GM13976 (cell line): ENCODE results near the gene EML6.
A peak's percentile ranks its signal among the peaks of the same experiment; 100 is the strongest.

Experiments used
- DNase-seq: peaks from one replicate; pipeline ENCODE4 v3.0.0; 2012; ENCODE audit warnings: low spot score
- in situ Hi-C: fragments of 300-500 bp; cut with MboI; formaldehyde crosslinking; loops from one replicate; pipeline ENCODE4 v1.12.0; 2022; ENCODE audit warnings: low sequenced_read_pairs, mixed read lengths, inconsistent platforms; ENCODE audit not compliant: unreplicated experiment
- TF ChIP-seq, protein P1 (sequence below): IDR thresholded peaks from 2 replicates; pipeline ENCODE4 v1.5.1; 2012; ENCODE audit warnings: borderline replicate concordance, mild to moderate bottlenecking; ENCODE audit not compliant: insufficient read depth; ENCODE audit errors: extremely low read depth, missing control alignments, control extremely low read depth

The EML6 gene

GRCh38 chr2:54704688-54705605, 18.5 kb upstream of the EML6 start:
- TF ChIP-seq, protein P1, sequence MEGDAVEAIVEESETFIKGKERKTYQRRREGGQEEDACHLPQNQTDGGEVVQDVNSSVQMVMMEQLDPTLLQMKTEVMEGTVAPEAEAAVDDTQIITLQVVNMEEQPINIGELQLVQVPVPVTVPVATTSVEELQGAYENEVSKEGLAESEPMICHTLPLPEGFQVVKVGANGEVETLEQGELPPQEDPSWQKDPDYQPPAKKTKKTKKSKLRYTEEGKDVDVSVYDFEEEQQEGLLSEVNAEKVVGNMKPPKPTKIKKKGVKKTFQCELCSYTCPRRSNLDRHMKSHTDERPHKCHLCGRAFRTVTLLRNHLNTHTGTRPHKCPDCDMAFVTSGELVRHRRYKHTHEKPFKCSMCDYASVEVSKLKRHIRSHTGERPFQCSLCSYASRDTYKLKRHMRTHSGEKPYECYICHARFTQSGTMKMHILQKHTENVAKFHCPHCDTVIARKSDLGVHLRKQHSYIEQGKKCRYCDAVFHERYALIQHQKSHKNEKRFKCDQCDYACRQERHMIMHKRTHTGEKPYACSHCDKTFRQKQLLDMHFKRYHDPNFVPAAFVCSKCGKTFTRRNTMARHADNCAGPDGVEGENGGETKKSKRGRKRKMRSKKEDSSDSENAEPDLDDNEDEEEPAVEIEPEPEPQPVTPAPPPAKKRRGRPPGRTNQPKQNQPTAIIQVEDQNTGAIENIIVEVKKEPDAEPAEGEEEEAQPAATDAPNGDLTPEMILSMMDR = peak; percentile 21
- peak; percentile 60 for DNase-seq
- in situ Hi-C loops = loop anchor here (10.0 to 25.0 kb wide), 2 partner anchors 180 to 593 kb away; partner anchors contain the start of gene ACYP2

DNA sequence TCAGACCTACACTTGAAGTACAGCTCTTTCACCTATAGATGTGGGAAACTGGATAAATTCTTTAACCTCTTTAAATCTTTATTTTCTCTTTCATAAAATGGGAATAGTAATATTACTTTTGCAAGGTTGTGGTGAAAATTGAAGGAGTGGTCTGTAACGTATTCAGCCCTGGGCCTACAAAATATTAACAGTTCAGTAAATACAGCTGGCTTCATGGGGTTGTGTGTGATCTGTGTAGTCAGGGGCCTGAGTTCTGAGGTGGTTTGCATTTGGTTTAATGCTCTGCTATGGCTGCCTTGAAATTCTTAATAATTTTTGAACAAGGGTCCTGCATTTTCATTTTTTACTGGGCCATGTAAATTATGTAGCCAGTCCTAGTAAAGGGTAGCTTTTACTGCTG, 16.8 kb upstream of the EML6 start:
- in situ Hi-C loops = loop anchor here (10.0 to 25.0 kb wide), 2 partner anchors 182 to 594 kb away; partner anchors contain the start of gene ACYP2
- TF ChIP-seq, protein P1 = no peak
- no peak for DNase-seq

GRCh38 chr2:54708584-54709335, 14.7 kb upstream of the EML6 start:
- TF ChIP-seq, protein P1 = no peak
- peak; percentile 27 for DNase-seq
- in situ Hi-C loops = loop anchor here (10.0 to 25.0 kb wide), 2 partner anchors 184 to 596 kb away; partner anchors contain the start of gene ACYP2

- DNase-seq = no peak
- TF ChIP-seq, protein P1 = no peak
- in situ Hi-C loops = loop anchor here (10.0 to 25.0 kb wide), 2 partner anchors 185 to 597 kb away; partner anchors contain the start of gene ACYP2
Observed at GRCh38 chr2:54709336-54709809, 14.1 kb upstream of the EML6 start.

DNA sequence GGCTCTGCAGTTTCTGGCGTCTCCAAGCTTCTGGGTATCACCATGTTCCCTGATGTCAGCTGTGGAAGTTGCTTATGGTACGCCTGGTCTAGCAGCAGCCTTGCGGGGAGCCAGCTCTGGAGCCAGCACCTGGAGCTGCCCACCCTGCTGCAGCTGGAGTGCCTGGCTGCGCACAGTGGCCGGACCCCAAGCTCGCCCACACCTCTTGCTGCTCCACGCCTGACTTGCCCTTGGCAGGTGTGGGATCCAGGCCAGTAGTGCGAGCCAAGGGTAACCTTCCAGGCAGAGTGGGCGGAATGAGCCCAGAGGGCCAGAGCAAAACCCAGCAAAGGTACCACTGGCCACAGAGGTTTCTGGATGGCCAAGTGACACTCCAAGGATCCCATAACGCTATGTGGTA, 13.2 kb upstream of the EML6 start:
- TF ChIP-seq, protein P1 = no peak
- in situ Hi-C loops = loop anchor here (25.0 kb wide), 1 partner anchor 598 kb away; the partner anchor contains the start of gene ACYP2
- no peak for DNase-seq

DNA sequence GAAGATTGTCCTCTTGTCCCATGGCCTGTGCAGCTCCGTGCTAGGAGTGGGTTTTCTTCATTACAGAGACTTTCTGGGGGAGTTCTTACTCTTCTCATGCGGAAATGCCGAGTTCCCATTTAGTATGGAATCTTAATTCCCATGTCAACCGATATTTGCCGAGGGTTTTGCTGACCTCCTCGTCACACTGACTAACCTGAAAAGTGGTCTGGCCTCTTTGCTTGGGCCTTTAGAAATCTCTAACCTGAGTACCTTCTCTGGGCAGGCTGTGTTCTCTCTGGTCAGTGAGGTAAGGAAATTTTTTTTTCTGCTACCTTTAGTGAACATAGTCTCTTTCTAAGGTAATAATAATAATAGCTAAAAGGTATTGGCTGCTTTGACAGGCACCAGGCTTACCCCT, 10.9 kb upstream of the EML6 start:
- in situ Hi-C loops = loop anchor here (25.0 kb wide), 1 partner anchor 600 kb away; the partner anchor contains the start of gene ACYP2
- no peak for DNase-seq
- TF ChIP-seq, protein P1 = no peak
